Mammary epithelial cell (primary cell): Measurements from ENCODE around the gene SLC7A14.

Experiments
- EZH2 ChIP-seq: IDR thresholded peaks from 2 replicates; pipeline ENCODE4 v1.6.1; 2012; ENCODE audit warnings: low read length, inconsistent platforms, borderline replicate concordance
- TF ChIP-seq, protein P1 (sequence below), 2 donors: IDR thresholded peaks in 1 of 2; conservative IDR thresholded peaks in 1 of 2; 2 replicates each; pipeline ENCODE4 v1.5.1; 2011 to 2012; ENCODE audit warnings: inconsistent platforms in 2 of 2, low read length in 2 of 2, mild to moderate bottlenecking in 2 of 2, control low read depth in 1 of 2, low read depth in 1 of 2; ENCODE audit not compliant: insufficient read depth in 1 of 2; ENCODE audit errors: extremely low read depth in 1 of 2

DNA sequence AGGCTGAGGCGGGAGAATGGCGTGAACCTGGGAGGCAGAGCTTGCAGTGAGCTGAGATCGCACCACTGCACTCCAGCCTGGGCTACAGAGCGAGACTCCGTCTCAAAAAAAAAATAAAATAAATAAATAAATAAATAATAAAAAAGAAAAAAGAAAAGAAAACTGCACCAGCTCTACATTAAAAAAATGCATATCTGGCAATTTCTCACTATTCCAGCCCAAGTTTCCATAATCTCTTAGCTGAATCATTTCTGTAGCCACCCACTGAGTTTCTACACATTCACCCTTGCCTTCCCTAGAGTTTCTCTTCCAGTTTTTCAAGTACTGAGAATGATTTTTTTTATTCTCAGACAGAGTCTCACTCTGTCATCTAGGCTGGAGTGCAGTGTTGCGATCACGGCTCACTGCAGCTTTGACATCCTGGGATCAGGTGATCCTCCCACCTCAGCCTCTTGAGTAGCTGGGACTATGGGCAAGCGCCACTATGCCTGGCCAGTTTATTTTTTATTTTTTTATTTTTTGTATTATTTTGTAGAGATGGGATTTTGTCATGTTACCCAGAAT, 24.5 kb upstream of the SLC7A14 start:
- TF ChIP-seq, protein P1, sequence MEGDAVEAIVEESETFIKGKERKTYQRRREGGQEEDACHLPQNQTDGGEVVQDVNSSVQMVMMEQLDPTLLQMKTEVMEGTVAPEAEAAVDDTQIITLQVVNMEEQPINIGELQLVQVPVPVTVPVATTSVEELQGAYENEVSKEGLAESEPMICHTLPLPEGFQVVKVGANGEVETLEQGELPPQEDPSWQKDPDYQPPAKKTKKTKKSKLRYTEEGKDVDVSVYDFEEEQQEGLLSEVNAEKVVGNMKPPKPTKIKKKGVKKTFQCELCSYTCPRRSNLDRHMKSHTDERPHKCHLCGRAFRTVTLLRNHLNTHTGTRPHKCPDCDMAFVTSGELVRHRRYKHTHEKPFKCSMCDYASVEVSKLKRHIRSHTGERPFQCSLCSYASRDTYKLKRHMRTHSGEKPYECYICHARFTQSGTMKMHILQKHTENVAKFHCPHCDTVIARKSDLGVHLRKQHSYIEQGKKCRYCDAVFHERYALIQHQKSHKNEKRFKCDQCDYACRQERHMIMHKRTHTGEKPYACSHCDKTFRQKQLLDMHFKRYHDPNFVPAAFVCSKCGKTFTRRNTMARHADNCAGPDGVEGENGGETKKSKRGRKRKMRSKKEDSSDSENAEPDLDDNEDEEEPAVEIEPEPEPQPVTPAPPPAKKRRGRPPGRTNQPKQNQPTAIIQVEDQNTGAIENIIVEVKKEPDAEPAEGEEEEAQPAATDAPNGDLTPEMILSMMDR (conservative IDR thresholded peaks at IDR 0.05 in 1 of 2, IDR thresholded peaks at IDR 0.05 in 1 of 2; ENCODE audit: extremely low read depth in 1 of 2, insufficient read depth in 1 of 2, low read depth in 1 of 2, low read length in 2 of 2) = no peak
- no peak for TF ChIP-seq EZH2
